MCF 10A (cell line): Measurements from ENCODE around the gene CTCFL. TPM values are rescaled to one million over a fixed set of nuclear protein-coding genes. Genes with fewer than 3 reads are reported as not detected.

Experiments used
- BruUV-seq: library from RNA; stranded (reverse); fragments of 400-500 nt; replicated peaks from 2 replicates; lab custom pipeline; 2021; lab: Mats Ljungman, UMichigan
- CTCF ChIA-PET: fragments of 300-600 bp; sonication (Branson Sonifier 250); formaldehyde crosslinking; extraction: SDS; loops from one replicate; lab custom pipeline; 2021; ENCODE audit warnings: antibody characterized with exemption, inconsistent platforms; lab: Yijun Ruan, JAX
- POLR2A ChIA-PET: fragments of 300-600, 350-650 bp; sonication (Branson Sonifier 250); formaldehyde crosslinking; extraction: SDS; loops from one replicate; lab custom pipeline; 2020; ENCODE audit warnings: antibody characterized with exemption, inconsistent platforms; lab: Yijun Ruan, JAX
- DNase-seq: peaks from one replicate; pipeline ENCODE4 v3.0.0-alpha.2; 2018; ENCODE audit not compliant: unreplicated experiment
- H3K27ac Mint-ChIP-seq: one replicate; pipeline ENCODE4 v1.8.0; 2022; ENCODE audit warnings: mild to moderate bottlenecking, low read depth, mixed read lengths; ENCODE audit not compliant: unreplicated experiment
- H3K27me3 Mint-ChIP-seq: one replicate; pipeline ENCODE4 v1.8.0; 2022; ENCODE audit warnings: mixed read lengths; ENCODE audit not compliant: insufficient read depth, unreplicated experiment
- H3K36me3 Mint-ChIP-seq: one replicate; pipeline ENCODE4 v1.8.0; 2022; ENCODE audit warnings: mild to moderate bottlenecking, moderate library complexity, mixed read lengths; ENCODE audit not compliant: insufficient read depth, unreplicated experiment
- H3K4me1 Mint-ChIP-seq: one replicate; pipeline ENCODE4 v1.8.0; 2022; ENCODE audit warnings: mixed read lengths; ENCODE audit not compliant: insufficient read depth, unreplicated experiment
- H3K4me3 Mint-ChIP-seq: one replicate; pipeline ENCODE4 v1.8.0; 2022; ENCODE audit warnings: mild to moderate bottlenecking, moderate library complexity, mixed read lengths; ENCODE audit not compliant: unreplicated experiment
- H3K9me3 Mint-ChIP-seq: one replicate; pipeline ENCODE4 v1.8.0; 2022; ENCODE audit warnings: mixed read lengths; ENCODE audit not compliant: unreplicated experiment
- intact Hi-C: fragments of 100-400 bp; cut with micrococcal nuclease; formaldehyde crosslinking; loops from 2 replicates; pipeline ENCODE4 v1.14.1; 2022
- total RNA-seq: library from RNA; stranded (reverse); gene quantifications from 2 replicates; pipeline ENCODE4 v1.2.3, GENCODE V29; 2022
- TF ChIP-seq, protein P1 (sequence below): fragments of 200-600 bp; IDR thresholded peaks from one replicate; pipeline ENCODE4 v1.8.0; 2022; ENCODE audit warnings: antibody characterized with exemption, mild to moderate bottlenecking; ENCODE audit not compliant: unreplicated experiment

The CTCFL gene
- total RNA-seq, 1 experiment from 2014 or later = not detected

DNA sequence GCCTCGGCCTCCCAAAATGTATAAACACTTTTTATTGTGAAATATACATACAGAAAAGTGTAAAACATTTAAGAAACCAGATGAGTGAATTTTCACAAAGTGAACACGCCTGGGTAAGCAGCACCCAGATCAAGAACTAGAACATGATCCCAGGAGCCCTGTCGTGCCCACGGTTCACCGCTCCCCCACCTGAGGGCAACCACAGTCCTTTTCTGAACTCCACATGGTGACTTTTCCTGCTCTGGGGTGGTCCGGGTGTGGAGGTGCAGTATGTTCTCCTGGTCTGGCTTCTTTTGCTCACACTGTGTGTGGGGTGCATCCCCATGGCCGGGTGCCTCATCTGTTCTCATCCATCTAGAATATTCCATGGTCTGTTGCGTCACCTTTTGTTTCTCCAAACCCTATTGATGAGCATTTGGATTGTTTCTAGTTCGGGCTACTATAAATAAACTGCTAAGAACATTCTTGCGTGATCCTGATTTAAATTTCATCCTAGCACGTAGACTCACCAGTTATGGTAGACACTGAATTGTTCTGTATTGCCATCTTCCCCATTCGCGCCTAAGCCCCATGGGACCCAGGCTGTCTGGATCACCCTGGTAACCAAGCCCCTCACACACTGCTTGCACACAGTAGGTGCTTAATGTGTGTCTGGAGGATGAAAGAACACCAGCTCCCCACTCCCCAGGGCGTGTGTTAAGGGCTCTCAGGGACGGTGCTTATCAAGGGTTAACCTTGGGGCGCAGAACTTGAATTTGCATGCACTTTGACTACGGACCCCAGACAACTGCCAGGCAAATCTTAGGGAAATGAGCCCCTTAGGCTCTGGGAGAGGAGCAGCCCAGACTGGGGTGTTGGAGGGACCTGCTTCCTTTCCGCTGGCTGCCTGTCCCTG lies 56.2 kb downstream of the CTCFL start:
- POLR2A ChIA-PET = no interaction called here
- CTCF ChIA-PET = interaction anchor here (1.1 kb wide), 1 partner anchor 27 kb away, joined by 3 read pairs; no protein-coding TSS in a partner anchor
- Mint-ChIP-seq H3K9me3 (no peaks in the 10 kb centered on the region), H3K4me1 (no peaks in the 10 kb centered on the region), H3K36me3 (no peaks in the 10 kb centered on the region), H3K27ac (no peak overlapping the region), H3K27me3 (peaks cover 76% of the 10 kb centered on the region), H3K4me3 (no peak overlapping the region)
- BruUV-seq = no TSS peak
- TF ChIP-seq, protein P1, sequence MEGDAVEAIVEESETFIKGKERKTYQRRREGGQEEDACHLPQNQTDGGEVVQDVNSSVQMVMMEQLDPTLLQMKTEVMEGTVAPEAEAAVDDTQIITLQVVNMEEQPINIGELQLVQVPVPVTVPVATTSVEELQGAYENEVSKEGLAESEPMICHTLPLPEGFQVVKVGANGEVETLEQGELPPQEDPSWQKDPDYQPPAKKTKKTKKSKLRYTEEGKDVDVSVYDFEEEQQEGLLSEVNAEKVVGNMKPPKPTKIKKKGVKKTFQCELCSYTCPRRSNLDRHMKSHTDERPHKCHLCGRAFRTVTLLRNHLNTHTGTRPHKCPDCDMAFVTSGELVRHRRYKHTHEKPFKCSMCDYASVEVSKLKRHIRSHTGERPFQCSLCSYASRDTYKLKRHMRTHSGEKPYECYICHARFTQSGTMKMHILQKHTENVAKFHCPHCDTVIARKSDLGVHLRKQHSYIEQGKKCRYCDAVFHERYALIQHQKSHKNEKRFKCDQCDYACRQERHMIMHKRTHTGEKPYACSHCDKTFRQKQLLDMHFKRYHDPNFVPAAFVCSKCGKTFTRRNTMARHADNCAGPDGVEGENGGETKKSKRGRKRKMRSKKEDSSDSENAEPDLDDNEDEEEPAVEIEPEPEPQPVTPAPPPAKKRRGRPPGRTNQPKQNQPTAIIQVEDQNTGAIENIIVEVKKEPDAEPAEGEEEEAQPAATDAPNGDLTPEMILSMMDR = no peak
- intact Hi-C loops = no loop called here
- DNase-seq = no peak

DNA sequence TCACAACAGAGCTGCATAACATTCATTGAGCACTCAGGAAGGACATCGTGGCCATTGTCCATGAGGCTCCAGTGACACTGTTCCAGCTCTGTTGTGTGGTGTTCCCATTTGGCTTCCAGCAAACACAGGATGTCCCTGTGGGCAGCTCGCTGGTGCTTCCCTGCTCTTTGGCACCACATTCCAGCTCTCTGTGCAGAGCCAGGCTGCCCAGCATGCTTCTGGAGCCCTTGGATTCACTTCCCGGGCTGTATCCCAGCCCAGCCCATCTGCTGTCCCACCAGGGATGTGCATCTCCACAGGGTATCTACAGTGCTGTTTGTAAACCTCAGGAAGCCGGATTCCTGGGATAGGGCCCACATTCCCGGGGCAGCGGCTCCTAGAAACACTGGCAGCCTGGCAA lies 57.2 kb downstream of the CTCFL start:
- no TSS peak for BruUV-seq
- no peak for DNase-seq
- Mint-ChIP-seq H3K4me3 (no peak overlapping the region), H3K36me3 (no peaks in the 10 kb centered on the region), H3K4me1 (no peaks in the 10 kb centered on the region), H3K27me3 (peaks cover 77% of the 10 kb centered on the region), H3K9me3 (no peaks in the 10 kb centered on the region), H3K27ac (no peak overlapping the region)
- POLR2A ChIA-PET = interaction anchor here (0.9 kb wide), 1 partner anchor 77 kb away, joined by 3 read pairs; the partner anchor contains the start of gene RBM38
- intact Hi-C loops = no loop called here
- TF ChIP-seq, protein P1 = no peak
- CTCF ChIA-PET = no interaction called here

DNA sequence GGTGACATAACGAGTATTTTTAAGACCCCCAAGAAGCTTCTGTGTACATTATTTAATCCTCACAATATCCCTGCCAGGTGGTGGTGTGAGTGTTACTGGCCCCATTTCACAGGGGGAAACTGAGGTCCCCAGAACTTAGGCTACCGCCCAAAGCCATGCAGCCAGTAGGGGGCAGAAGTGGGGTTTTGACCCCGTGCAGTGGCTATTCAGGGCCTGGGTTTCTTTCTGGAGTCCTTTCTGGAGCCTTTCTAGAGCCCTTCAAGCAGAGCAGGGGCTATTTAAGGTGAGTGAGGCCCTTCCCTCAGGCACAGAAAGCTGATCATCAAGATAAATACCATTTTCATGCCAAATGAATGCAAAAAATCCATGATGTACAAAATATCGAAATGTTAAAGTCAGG lies 59.0 kb downstream of the CTCFL start:
- intact Hi-C loops = no loop called here

DNA sequence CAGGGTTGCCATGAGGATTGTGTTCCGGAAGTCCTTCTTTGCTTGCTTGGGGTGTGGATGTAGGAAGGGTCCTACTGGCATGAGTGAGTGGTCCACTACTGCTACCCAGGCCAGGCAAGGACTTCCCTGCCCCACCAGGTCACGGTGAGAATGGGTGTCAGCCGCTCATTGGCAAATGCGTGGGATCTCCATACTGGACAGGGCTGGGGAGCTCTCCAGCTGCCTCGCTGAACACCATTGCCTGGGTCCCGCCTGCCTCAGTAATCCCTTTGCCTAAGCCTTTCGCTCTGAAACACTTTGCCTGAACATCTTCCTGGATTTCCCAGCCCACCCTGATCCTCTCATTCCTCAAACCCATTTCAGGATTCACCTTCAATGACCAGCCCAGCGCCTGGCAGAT lies 59.5 kb downstream of the CTCFL start:
- CTCF ChIA-PET = interaction anchor here (0.6 to 1.1 kb wide), 5 partner anchors 9 to 970 kb away, joined by 3 to 8 read pairs (median 3); no protein-coding TSS in a partner anchor
- no peak overlapping the region for H3K27ac Mint-ChIP-seq
- H3K4me3 Mint-ChIP-seq = no peak overlapping the region
- H3K36me3 Mint-ChIP-seq = no peaks in the 10 kb centered on the region
- no peak for DNase-seq
- POLR2A ChIA-PET = no interaction called here
- H3K9me3 Mint-ChIP-seq = no peaks in the 10 kb centered on the region
- intact Hi-C loops = no loop called here
- no peaks in the 10 kb centered on the region for H3K4me1 Mint-ChIP-seq
- BruUV-seq = no TSS peak
- peaks cover 69% of the 10 kb centered on the region for H3K27me3 Mint-ChIP-seq
- TF ChIP-seq, protein P1 = no peak

More for the DNA sequence above, 59.0 kb downstream of the CTCFL start:
- Mint-ChIP-seq H3K4me3 (no peak overlapping the region), H3K36me3 (no peaks in the 10 kb centered on the region), H3K27ac (no peak overlapping the region), H3K27me3 (peaks cover 74% of the 10 kb centered on the region), H3K9me3 (no peaks in the 10 kb centered on the region), H3K4me1 (no peaks in the 10 kb centered on the region)
- TF ChIP-seq, protein P1 = peak; percentile 16
- BruUV-seq = no TSS peak
- POLR2A ChIA-PET = no interaction called here
- CTCF ChIA-PET = interaction anchor here (0.6 to 1.1 kb wide), 4 partner anchors 9 to 970 kb away, joined by 3 read pairs; no protein-coding TSS in a partner anchor
- DNase-seq = no peak
